HepG2 (cell line): ENCODE results near the gene TRMT2A.

Experiments
- EHMT2 ChIP-seq: fragments of 200-600 bp; sonication (generic); IDR thresholded peaks from 2 replicates; pipeline ENCODE4 v1.7.0; 2017; ENCODE audit warnings: antibody characterized with exemption, low read depth, low read length, borderline replicate concordance
- SMAD9 ChIP-seq: sonication (generic); formaldehyde crosslinking; IDR thresholded peaks from 2 replicates; pipeline ENCODE4 v1.5.1; 2020; ENCODE audit warnings: mild to moderate bottlenecking, missing genetic modification reagents
- ZFP36 ChIP-seq: fragments of 150-350 bp; IDR thresholded peaks from 2 replicates; pipeline ENCODE4 v1.6.1; 2018; ENCODE audit warnings: borderline replicate concordance, low read length, low read depth; ENCODE audit not compliant: partially characterized antibody
- ZNF12 ChIP-seq: sonication (generic); formaldehyde crosslinking; IDR thresholded peaks from 2 replicates; pipeline ENCODE4 v1.5.0; 2020; ENCODE audit warnings: missing genetic modification reagents

- no peak for TF ChIP-seq ZFP36
- no peak for TF ChIP-seq ZNF12 (CRISPR knock-in tag)
- no peak for TF ChIP-seq EHMT2
- TF ChIP-seq SMAD9: no peak
Measured at GRCh38 chr22:20147237-20147988, 30.4 kb upstream of the TRMT2A start.
